B cell (primary cell): ENCODE results near the gene ANLN.

ENCODE experiments used
- EZH2 ChIP-seq: IDR thresholded peaks from 2 replicates; pipeline ENCODE4 v1.6.1; 2012; ENCODE audit warnings: borderline replicate concordance, low read depth, mild to moderate bottlenecking, moderate library complexity, low read length; ENCODE audit not compliant: insufficient read depth, poor library complexity, severe bottlenecking
- TF ChIP-seq, protein P1 (sequence below): fragments of 200-600 bp; IDR thresholded peaks from one replicate; pipeline ENCODE4 v1.8.0; 2022; ENCODE audit warnings: antibody characterized with exemption, mild to moderate bottlenecking

DNA sequence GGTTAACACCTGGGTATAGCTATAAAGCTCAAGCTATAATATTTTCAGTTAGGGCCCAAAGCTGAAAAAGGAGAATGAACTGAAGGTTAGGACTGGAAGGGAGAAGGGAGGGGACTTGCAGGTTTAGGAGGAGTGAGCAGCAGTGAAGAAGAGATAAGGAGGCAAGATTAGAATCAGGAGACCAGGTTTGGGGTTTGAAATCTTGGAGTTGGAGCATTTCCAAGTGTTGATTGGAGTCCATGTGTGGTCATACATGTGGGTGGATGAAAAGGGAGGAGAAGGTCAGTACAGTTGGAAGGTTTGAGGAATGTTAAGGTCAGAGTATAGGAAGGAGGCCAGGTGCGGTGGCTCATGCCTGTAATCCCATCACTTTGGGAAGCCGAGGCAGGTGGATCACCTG lies 8.6 kb upstream of the ANLN start:
- TF ChIP-seq, protein P1, sequence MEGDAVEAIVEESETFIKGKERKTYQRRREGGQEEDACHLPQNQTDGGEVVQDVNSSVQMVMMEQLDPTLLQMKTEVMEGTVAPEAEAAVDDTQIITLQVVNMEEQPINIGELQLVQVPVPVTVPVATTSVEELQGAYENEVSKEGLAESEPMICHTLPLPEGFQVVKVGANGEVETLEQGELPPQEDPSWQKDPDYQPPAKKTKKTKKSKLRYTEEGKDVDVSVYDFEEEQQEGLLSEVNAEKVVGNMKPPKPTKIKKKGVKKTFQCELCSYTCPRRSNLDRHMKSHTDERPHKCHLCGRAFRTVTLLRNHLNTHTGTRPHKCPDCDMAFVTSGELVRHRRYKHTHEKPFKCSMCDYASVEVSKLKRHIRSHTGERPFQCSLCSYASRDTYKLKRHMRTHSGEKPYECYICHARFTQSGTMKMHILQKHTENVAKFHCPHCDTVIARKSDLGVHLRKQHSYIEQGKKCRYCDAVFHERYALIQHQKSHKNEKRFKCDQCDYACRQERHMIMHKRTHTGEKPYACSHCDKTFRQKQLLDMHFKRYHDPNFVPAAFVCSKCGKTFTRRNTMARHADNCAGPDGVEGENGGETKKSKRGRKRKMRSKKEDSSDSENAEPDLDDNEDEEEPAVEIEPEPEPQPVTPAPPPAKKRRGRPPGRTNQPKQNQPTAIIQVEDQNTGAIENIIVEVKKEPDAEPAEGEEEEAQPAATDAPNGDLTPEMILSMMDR: no peak
- no peak for TF ChIP-seq EZH2
